ENCODE measurements around the gene LUC7L3. TPM values are rescaled to one million over a fixed set of nuclear protein-coding genes. Genes with fewer than 3 reads are reported as not detected.

The LUC7L3 gene
- total and polyA plus RNA-seq, 2 donors (not counting 3 experiments of a cell fraction or from before 2014, with no cell fraction given), result 70.9 to 113 TPM

- Histone ChIP-seq H3K4me3 (replicated peaks in 1 of 3; ENCODE audit: insufficient read depth in 1 of 3, low read depth in 1 of 3, low read length in 3 of 3) (no peak overlapping the region), H3K27ac (ENCODE audit: insufficient read depth, low read depth, low read length) (no peak overlapping the region), H3K9me1 (replicated peaks; ENCODE audit: control insufficient read depth, extremely low read depth, insufficient read depth, low read length) (no peaks in the 10 kb centered on the region), H3K9ac (replicated peaks; ENCODE audit: extremely low read depth, insufficient read depth, low read length) (no peak overlapping the region), H4K20me1 (replicated peaks; ENCODE audit: control insufficient read depth, extremely low read depth, insufficient read depth, low read length) (peaks cover 12% of the 10 kb centered on the region), H3K9me3 (replicated peaks; ENCODE audit: control insufficient read depth, insufficient read depth, low read length) (no peaks in the 10 kb centered on the region), H3K4me2 (ENCODE audit: insufficient read depth, low read length) (no peak overlapping the region), H3K27me3 (ENCODE audit: control insufficient read depth in 2 of 2, insufficient read depth in 2 of 2, low read length in 2 of 2) (no peaks in the 10 kb centered on the region), H3K79me2 (ENCODE audit: control insufficient read depth, insufficient read depth, low read length) (peaks cover 65% of the 10 kb centered on the region), H2AFZ (ENCODE audit: low read depth, low read length) (no peak overlapping the region), H3K4me1 (ENCODE audit: control insufficient read depth, extremely low read depth, insufficient read depth, low read length) (no peaks in the 10 kb centered on the region), H3K36me3 (ENCODE audit: control insufficient read depth in 2 of 2, extremely low read depth in 1 of 2, insufficient read depth in 2 of 2, low read length in 2 of 2) (peaks cover 19 to 25% of the 10 kb centered on the region in 2 experiments)
- no peak for DNase-seq (ENCODE audit: low read depth, low spot score)
- FAIRE-seq, result no peak
- dilution Hi-C loops (cut with MboI; ENCODE audit: extremely low pct_ligation_motif_present, low sequenced_read_pairs) (no loop called here), intact Hi-C loops (cut with micrococcal nuclease) (no loop called here)
- TF ChIP-seq FOS (IDR thresholded peaks at IDR 0.05; ENCODE audit: borderline replicate concordance, insufficient read depth, low read length) (no peak), MYC (IDR thresholded peaks at IDR 0.05; ENCODE audit: low read depth, low read length) (no peak), GATA2 (IDR thresholded peaks at IDR 0.05; ENCODE audit: insufficient read depth, insufficient read length, low read depth, low read length) (no peak), EZH2 (IDR thresholded peaks at IDR 0.05; ENCODE audit: borderline replicate concordance, low read depth, low read length, severe bottlenecking) (no peak), MAX (IDR thresholded peaks at IDR 0.05; ENCODE audit: insufficient read depth, insufficient read length) (no peak)
- POLR2A ChIA-PET, result interaction anchor here (0.7 kb wide), 1 partner anchor 280 kb away, joined by 3 read pairs; no protein-coding TSS in a partner anchor
- no TSS peak for BruUV-seq (replicated peaks)
- CTCF ChIA-PET, result no interaction called here
Measured at GRCh38 chr17:50739098-50739497, 19.7 kb downstream of the LUC7L3 start.

- H3K9ac ChIP-seq (replicated peaks; ENCODE audit: extremely low read depth, insufficient read depth, low read length), result no peak overlapping the region
- FAIRE-seq, result no peak
- no peak for DNase-seq (ENCODE audit: low read depth, low spot score)
- TF ChIP-seq GATA2 (IDR thresholded peaks at IDR 0.05; ENCODE audit: insufficient read depth, insufficient read length, low read depth, low read length) (no peak), POLR2AphosphoS5 (IDR thresholded peaks at IDR 0.05; ENCODE audit: insufficient read depth, low read depth, low read length) (no peak), FOS (IDR thresholded peaks at IDR 0.05; ENCODE audit: borderline replicate concordance, insufficient read depth, low read length) (no peak), CTCF (IDR thresholded peaks at IDR 0.05; ENCODE audit: extremely low read depth in 1 of 2, insufficient read depth in 1 of 2, low read depth in 1 of 2, low read length in 2 of 2) (no peak), JUN (IDR thresholded peaks at IDR 0.05; ENCODE audit: borderline replicate concordance, insufficient read depth, insufficient read length, low read depth) (no peak), EZH2 (IDR thresholded peaks at IDR 0.05; ENCODE audit: borderline replicate concordance, low read depth, low read length, severe bottlenecking) (no peak), POLR2A (IDR thresholded peaks at IDR 0.05; ENCODE audit: low read depth, low read length) (no peak), MAX (IDR thresholded peaks at IDR 0.05; ENCODE audit: insufficient read depth, insufficient read length) (no peak), MYC (IDR thresholded peaks at IDR 0.05; ENCODE audit: low read depth, low read length) (no peak)
- H3K79me2 ChIP-seq (ENCODE audit: control insufficient read depth, insufficient read depth, low read length), result peaks cover 17% of the 10 kb centered on the region
- ChIA-PET POLR2A (no interaction called here), CTCF (no interaction called here)
- no peak overlapping the region for H2AFZ ChIP-seq (ENCODE audit: low read depth, low read length)
- intact Hi-C loops (cut with micrococcal nuclease), result no loop called here
- dilution Hi-C loops (cut with MboI; ENCODE audit: extremely low pct_ligation_motif_present, low sequenced_read_pairs), result no loop called here
- peaks cover 37 to 65% of the 10 kb centered on the region in 2 experiments for H3K36me3 ChIP-seq (ENCODE audit: control insufficient read depth in 2 of 2, extremely low read depth in 1 of 2, insufficient read depth in 2 of 2, low read length in 2 of 2)
- H3K4me3 ChIP-seq (replicated peaks in 1 of 3; ENCODE audit: insufficient read depth in 1 of 3, low read depth in 1 of 3, low read length in 3 of 3), result no peak overlapping the region
- BruUV-seq (replicated peaks), result TSS peak; percentile 70
- no peaks in the 10 kb centered on the region for H3K4me1 ChIP-seq (ENCODE audit: control insufficient read depth, extremely low read depth, insufficient read depth, low read length)
- H3K27ac ChIP-seq (ENCODE audit: insufficient read depth, low read depth, low read length), result no peak overlapping the region
- H3K9me3 ChIP-seq (replicated peaks; ENCODE audit: control insufficient read depth, insufficient read depth, low read length), result no peaks in the 10 kb centered on the region
- peaks cover 2% of the 10 kb centered on the region for H4K20me1 ChIP-seq (replicated peaks; ENCODE audit: control insufficient read depth, extremely low read depth, insufficient read depth, low read length)
- H3K27me3 ChIP-seq (ENCODE audit: control insufficient read depth in 2 of 2, insufficient read depth in 2 of 2, low read length in 2 of 2), result no peaks in the 10 kb centered on the region
- no peaks in the 10 kb centered on the region for H3K9me1 ChIP-seq (replicated peaks; ENCODE audit: control insufficient read depth, extremely low read depth, insufficient read depth, low read length)
- H3K4me2 ChIP-seq (ENCODE audit: insufficient read depth, low read length), result no peak overlapping the region
Measured at GRCh38 chr17:50745631-50746030, 26.2 kb downstream of the LUC7L3 start.
